Cardiac septum (tissue), 1 donor: ENCODE data around the gene TMEM86A. TPM values are rescaled to one million over a fixed set of nuclear protein-coding genes. Genes with fewer than 3 reads are reported as not detected.

ENCODE experiments used
- DNase-seq: peaks from one replicate; pipeline ENCODE4 v3.0.0-alpha.2; 2020; ENCODE audit warnings: low spot score
- intact Hi-C: fragments of 100-400 bp; cut with DNase I; formaldehyde crosslinking; loops from one replicate; pipeline ENCODE4 v1.14.0; 2022
- total RNA-seq: library from RNA; stranded (reverse); fragmentation: NEBNext Ultra II Directional; extraction: Animal tissue kit (Norgen Biotek cat#: 25700); gene quantifications from one replicate; pipeline ENCODE4 v1.2.1, GENCODE V29; 2021
- donor health status: DM: no; HTN: no; CAD: no.

Gene TMEM86A
- total RNA-seq, 1 donor from 2014 or later = 2.6 TPM

DNA sequence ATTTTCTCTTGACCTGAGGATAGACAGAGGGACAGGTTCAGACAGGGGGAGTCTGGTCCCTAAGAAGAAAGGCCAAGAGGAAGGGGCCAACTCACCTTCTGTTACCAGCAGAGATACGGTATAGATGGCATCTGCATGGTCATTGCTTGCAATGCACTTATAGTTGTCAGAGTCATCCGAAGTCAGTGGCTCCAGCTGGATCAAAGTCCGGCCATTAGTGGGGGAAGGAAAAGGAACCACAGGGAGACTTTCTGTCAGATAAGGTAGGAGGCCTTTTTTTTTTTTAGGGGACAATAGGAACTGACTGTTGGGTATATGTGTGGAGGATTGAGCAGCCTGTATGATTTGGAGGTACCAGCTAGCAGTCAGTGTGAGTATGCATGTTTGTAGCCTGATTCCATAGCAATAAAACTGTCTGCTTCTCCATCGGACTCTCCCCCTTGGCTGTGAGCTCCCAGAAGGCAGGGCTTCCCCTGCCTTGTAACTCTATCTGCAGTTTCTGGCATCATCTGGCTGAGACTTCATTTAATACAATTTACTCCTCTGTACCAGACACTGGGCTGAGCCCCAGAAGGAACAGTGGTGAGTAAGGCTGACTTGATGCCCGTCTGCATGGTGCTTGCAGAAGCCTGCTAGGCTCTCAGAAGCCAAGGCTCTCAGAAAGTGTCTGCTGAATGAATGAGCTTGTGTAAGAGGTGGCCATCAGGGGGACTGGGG lies 21.7 kb downstream of the TMEM86A start:
- no peak for DNase-seq
- intact Hi-C loops = no loop called here

DNA sequence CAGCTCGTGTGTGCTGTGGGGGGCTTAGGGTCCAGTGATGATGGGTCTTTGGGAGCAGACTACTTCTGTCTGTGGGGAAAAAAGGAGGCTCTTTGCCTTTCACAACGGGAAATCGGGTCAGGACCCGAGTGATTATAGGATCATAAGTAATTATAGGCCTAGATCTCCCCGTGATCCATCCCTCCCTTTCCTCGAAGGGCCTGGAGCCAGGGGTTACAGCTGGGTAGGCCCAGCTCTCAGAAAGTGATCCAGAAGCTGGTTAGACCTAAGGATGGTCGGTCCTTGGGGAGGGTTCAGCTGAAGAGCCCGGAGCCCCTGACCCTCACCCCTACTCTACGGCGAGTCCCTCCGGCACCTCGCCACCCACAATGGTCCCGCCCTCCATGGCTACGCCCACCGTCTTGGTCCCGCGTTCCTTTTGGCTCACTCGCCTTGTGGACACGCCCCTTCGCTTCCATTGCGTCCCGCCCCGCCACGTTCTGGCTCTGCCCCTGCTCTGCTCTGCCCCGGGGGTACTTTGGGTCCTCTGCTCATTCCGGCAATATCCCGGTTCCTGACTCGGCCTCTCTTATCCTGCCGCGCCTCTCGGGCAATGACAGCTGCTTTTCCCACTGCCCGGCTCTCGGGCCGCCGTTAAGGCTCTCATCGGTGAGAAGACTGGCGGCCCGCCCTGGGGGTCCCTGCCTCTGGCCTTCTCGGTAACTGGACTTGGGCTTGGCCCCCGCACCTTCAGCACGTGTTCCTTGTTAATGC lies 22.4 kb downstream of the TMEM86A start:
- intact Hi-C loops = no loop called here
- DNase-seq = peak; percentile 89

- intact Hi-C loops = no loop called here
- no peak for DNase-seq
Observed at GRCh38 chr11:18721561-18722292, 23.1 kb downstream of the TMEM86A start.

GRCh38 chr11:18722293-18722637 lies 23.7 kb downstream of the TMEM86A start:
- intact Hi-C loops = no loop called here
- no peak for DNase-seq

- intact Hi-C loops = no loop called here
- DNase-seq = no peak
Observed at GRCh38 chr11:18723991-18724390, 25.4 kb downstream of the TMEM86A start.

DNA sequence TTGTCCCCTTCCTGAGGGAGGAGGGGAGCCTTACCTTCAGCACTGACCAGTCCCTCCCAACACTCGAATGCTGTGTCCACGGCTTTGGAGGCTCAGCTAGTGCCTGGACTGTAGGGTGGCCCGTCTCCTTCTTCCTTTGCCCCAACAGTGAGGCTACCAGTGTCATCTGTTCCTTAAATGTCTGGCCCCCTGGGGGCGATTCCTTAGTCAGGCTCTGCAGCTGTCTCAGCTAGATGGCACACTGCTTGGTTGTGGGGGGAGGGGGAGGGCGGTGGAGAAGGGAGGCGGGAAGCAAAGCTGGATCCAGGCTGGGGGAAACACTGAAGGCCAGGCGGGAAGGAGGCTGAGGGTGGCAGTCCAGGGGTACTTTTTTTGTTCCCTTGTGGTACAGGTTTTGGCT lies 27.5 kb downstream of the TMEM86A start, which contains the start of gene IGSF22:
Gene IGSF22, minus strand, starts transcription at position 149 of the 400 bp plus-strand sequence. CDS start 1,952 bp downstream, outside the sequence.
- intact Hi-C loops = no loop called here
- no peak for DNase-seq

DNA sequence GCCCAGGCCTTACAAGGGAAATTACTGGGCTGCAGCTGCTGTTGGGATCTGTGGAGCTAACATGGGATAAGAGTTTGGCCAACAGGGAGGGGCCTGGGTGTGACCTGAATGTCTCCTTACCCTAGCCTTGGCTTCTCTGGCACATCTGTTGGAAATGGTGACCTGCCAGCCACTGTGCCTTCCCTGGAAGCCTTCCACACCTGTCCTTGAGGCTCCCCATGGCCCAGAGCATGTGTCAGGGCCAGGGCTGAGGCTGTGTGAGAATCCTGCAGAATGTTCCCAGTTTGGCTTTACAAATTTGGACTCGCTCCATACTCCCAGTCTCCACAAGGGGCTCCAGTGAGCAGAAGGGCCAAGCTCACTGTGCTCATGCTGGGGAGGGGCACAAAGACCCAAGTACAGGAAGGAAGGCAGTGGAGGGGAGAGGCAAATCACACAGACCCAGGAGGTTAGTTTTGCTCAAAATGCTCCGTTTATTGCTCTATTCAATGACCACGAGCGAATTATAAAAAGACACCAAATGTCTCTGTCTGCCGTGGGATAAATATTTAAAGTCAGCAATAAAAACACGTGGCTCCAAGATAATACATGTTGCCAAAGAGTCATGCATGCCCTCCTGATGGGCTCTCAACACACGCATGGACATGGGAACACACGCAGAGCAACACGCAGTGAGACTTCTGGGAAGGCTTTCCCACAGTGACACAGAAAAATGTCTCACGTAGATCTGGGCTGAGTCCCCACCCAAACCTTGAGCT lies 29.1 kb downstream of the TMEM86A start:
- intact Hi-C loops = no loop called here
- DNase-seq = no peak

DNA sequence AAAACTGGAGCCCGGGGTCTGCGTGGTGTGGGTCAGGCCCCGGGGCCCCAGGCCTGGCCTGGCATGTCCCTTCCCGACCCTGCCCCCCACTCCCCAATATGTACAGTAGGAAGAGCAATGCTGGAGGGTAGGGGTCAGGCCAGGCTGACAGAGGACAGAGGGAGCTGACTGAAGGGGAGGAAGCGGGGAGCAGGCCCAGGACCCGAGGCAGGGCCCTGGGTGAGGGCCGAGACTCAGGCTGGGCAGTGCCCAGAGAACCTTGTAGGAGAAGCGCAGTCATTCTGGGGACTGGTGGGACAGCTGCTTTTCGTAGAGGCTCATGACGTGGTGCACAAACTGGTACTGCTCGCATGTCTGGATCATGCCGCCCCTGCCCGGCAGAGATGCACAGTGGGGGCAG lies 30.1 kb downstream of the TMEM86A start:
- intact Hi-C loops = no loop called here

DNA sequence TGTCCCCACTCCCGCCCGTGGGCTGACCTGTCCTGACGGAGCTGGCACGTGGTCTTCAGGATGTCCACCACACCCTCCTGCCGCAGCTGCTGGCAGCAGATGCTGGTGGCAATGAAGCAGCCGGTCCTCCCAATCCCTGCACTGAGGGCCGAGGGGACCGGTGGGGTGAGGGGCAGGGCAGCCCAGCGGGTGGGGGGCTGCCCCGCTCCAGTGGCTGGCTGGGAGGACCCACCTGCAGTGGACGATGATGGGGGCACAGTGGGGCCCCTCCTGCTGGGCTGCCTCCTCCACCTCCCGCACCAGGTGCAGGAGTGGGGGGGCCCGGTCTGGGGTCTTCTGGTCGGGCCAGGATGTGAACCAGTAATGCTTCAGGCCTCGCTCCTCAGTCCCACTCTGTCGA lies 30.8 kb downstream of the TMEM86A start:
- DNase-seq = no peak
- intact Hi-C loops = no loop called here

More for the DNA sequence above, 30.1 kb downstream of the TMEM86A start:
- DNase-seq = no peak

DNA sequence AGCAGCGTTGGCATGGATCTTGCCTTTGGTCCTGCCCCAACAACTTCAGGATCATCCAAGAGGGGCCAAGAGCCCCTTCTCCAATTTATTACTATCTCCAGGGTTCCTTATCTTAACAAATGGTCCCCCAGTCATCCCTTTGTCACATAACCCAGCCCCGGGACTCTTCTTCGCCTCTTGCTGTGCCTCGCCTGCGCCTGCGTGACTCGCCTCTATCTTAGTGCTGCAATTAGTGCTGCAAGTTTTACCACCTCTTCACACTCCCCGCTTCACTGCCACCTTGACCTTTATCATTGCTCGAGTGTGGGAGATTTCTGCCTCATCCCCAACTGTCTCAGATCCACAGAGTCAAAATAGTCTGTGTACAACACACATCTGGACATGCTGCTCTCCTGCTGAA lies 31.4 kb downstream of the TMEM86A start:
- DNase-seq = no peak
- intact Hi-C loops = loop anchor here (5.0 kb wide), 1 partner anchor 613 kb away; no protein-coding TSS in a partner anchor

- intact Hi-C loops = loop anchor here (5.0 kb wide), 1 partner anchor 614 kb away; no protein-coding TSS in a partner anchor
- no peak for DNase-seq
Observed at GRCh38 chr11:18731441-18731840, 32.9 kb downstream of the TMEM86A start.

DNA sequence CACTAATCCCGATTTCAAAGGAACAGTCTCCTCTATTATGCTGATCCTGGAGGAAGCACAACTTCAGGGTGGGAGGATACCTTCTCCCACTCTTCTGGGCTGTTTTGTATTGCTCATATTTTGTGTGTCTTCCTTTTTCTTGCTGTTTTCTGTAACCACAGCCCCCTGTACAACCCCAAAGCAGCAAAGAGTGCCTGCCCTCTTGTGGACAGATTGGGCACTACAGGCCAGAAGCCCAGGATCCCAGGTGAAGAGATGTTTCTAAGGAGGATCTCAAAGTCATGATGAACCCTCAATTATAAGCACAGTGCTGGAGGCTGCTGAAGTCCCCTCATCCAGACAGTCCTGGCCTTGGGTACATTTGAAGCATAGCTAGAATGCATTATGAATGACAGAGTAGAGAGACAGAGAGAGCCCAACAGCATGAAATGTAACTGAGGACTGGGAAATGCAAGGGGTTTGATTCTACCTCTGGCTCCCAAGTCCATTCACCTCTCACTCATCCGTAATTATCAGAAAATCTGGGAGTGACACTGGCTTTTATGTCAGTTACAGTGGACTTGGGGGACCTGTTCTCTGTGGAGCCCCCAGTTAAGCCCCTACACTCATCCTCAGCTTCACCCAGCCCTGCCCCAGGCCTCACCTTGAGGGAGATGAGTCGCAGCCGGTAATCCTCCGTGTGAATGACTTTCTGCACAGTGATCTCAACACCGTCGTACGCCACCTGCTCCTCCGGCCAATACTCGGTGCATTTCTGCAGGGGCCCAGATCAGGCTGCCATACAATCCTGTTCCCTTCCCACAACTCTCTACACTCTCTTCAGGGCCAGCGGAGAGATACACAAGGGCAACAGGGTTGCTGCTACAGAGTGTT lies 33.6 kb downstream of the TMEM86A start:
- no peak for DNase-seq

DNA sequence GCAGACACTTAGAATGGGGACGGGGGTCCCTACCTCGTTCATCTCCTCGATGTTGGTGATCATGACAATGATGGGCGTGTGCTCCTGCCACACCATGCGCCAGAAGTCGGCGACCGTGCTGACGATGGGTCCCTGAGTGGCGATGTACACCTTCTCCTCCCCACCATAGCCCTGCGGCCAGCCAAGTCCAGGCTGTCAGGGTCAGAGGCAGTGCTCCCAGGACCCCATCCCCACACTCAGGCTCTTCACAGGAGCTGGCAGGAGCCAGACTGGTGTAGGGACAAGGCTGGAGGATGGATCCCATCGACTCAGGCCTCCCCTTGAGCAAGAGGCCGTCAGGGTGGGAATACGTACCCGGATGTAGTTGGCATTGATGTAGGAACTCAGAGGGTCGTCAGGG lies 34.6 kb downstream of the TMEM86A start:
- DNase-seq = no peak
- intact Hi-C loops = loop anchor here (5.0 kb wide), 1 partner anchor 616 kb away; no protein-coding TSS in a partner anchor

More for the DNA sequence above, 33.6 kb downstream of the TMEM86A start:
- intact Hi-C loops = loop anchor here (5.0 kb wide), 1 partner anchor 615 kb away; no protein-coding TSS in a partner anchor

GRCh38 chr11:18736590-18737148 lies 38.1 kb downstream of the TMEM86A start:
- intact Hi-C loops = no loop called here
- DNase-seq = no peak

GRCh38 chr11:18737642-18738041 lies 39.1 kb downstream of the TMEM86A start:
- no peak for DNase-seq
- intact Hi-C loops = no loop called here

DNA sequence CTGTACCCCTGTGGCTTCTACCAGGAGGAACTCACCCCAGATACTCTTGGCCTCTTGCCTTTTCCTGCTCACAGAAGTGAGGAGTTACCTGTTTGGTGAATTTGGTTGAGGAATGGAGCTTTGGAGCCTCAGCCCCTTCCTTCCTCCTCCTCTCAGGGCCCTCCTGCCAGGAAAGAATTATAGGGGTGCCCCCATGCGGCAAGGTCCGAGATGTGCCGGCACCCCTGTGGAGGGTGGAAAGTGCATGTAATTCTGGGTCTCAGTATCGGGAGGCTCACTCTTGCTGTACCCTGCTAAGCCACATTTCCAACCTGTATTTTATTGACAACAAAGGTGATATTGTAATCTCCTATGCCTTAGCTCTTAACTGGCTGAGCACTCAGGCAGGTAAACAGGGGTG lies 41.1 kb downstream of the TMEM86A start:
- intact Hi-C loops = no loop called here
- no peak for DNase-seq

DNA sequence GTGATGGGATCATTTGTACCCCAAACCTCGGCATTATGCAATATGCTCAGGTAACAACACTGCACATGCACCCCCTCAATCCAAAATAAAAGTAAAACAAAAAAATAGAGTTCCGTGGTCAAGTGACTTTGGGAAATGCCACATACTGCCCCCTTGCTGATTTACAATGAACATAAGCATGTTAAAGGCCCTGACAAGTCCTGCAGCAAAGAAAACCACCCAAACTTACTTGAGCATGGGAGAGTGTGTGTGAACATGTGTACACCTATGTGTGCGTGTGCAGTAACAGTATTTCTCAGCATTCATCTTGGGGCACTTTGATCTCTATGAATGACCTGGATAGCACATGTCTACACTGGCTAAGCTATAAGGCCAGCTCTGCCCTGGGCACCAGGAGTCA lies 43.2 kb downstream of the TMEM86A start:
- intact Hi-C loops = no loop called here
- DNase-seq = no peak

- intact Hi-C loops = no loop called here
- no peak for DNase-seq
Observed at GRCh38 chr11:18743365-18743764, 44.8 kb downstream of the TMEM86A start.
